CD4-positive, alpha-beta T cell treated with Interleukin-1 beta for 1 hour (primary cell): ENCODE data around the gene TP63.

ENCODE experiments used
- DNase-seq, 2 donors: peaks; one replicate each; pipeline ENCODE4 v3.0.0-alpha.2; 2020 to 2022

The TP63 gene

GRCh38 chr3:189827108-189827507, 195.9 kb downstream of the TP63 start:
- no peak for DNase-seq

GRCh38 chr3:189830401-189830800, 199.2 kb downstream of the TP63 start:
- DNase-seq, result no peak

GRCh38 chr3:189833266-189833665, 202.1 kb downstream of the TP63 start:
- DNase-seq, result no peak

GRCh38 chr3:189833996-189834395, 202.8 kb downstream of the TP63 start:
- no peak for DNase-seq

- DNase-seq, result no peak
Observed at GRCh38 chr3:189834462-189834861, 203.3 kb downstream of the TP63 start.

GRCh38 chr3:189836795-189837194, 205.6 kb downstream of the TP63 start:
- no peak for DNase-seq

GRCh38 chr3:189838291-189838690, 207.1 kb downstream of the TP63 start:
- no peak for DNase-seq

GRCh38 chr3:189839576-189839975, 208.4 kb downstream of the TP63 start:
- DNase-seq, result no peak

- DNase-seq, result no peak
Observed at GRCh38 chr3:189841473-189842205, 210.4 kb downstream of the TP63 start.

GRCh38 chr3:189842681-189843602, 211.8 kb downstream of the TP63 start:
- no peak for DNase-seq

- no peak for DNase-seq
Observed at GRCh38 chr3:189845069-189845468, 213.9 kb downstream of the TP63 start.

- no peak for DNase-seq
Observed at GRCh38 chr3:189848395-189849040, 217.3 kb downstream of the TP63 start.

- DNase-seq, result no peak
Observed at GRCh38 chr3:189849262-189849661, 218.1 kb downstream of the TP63 start.

- DNase-seq, result no peak
Observed at GRCh38 chr3:189851682-189852081, 220.5 kb downstream of the TP63 start.

GRCh38 chr3:189853906-189854305, 222.7 kb downstream of the TP63 start:
- DNase-seq, result no peak

- no peak for DNase-seq
Observed at GRCh38 chr3:189860296-189860695, 229.1 kb downstream of the TP63 start.

- DNase-seq, result no peak
Observed at GRCh38 chr3:189862385-189862998, 231.3 kb downstream of the TP63 start.

- DNase-seq, result no peak
Observed at GRCh38 chr3:189863031-189863430, 231.8 kb downstream of the TP63 start.

- no peak for DNase-seq
Observed at GRCh38 chr3:189868061-189868460, 236.9 kb downstream of the TP63 start.

- no peak for DNase-seq
Observed at GRCh38 chr3:189869165-189869564, 238.0 kb downstream of the TP63 start.

- no peak for DNase-seq
Observed at GRCh38 chr3:189871418-189871817, 240.2 kb downstream of the TP63 start.

- no peak for DNase-seq
Observed at GRCh38 chr3:189883113-189883753, 252.0 kb downstream of the TP63 start.

- DNase-seq, result no peak
Observed at GRCh38 chr3:189890496-189890895, 259.3 kb downstream of the TP63 start.
